Loucy (cell line): ENCODE measurements around the gene SH3RF1.

ENCODE experiments used
- H2AFZ ChIP-seq: fragments of 200-600 bp; sonication (generic); 2 replicates; pipeline ENCODE4 v1.6.0; 2016; ENCODE audit warnings: antibody characterized with exemption, mild to moderate bottlenecking, low read length, moderate library complexity
- H3F3A ChIP-seq: fragments of 200-600 bp; 2 replicates; pipeline ENCODE4 v1.6.0; 2016; ENCODE audit warnings: antibody characterized with exemption, low read depth, mild to moderate bottlenecking
- H3K27me3 ChIP-seq: fragments of 200-600 bp; sonication (generic); 2 replicates; pipeline ENCODE4 v1.6.1; 2014; ENCODE audit warnings: low read length, mild to moderate bottlenecking; ENCODE audit not compliant: insufficient read depth, poor library complexity, severe bottlenecking
- H3K36me3 ChIP-seq: fragments of 200-600 bp; sonication (generic); 2 replicates; pipeline ENCODE4 v1.6.1; 2016; ENCODE audit warnings: low read length; ENCODE audit not compliant: insufficient read depth
- H3K4me1 ChIP-seq: fragments of 200-600 bp; sonication (generic); 2 replicates; pipeline ENCODE4 v1.5.1; 2014; ENCODE audit warnings: low read length, mild to moderate bottlenecking; ENCODE audit not compliant: insufficient read depth, poor library complexity, severe bottlenecking
- H3K4me2 ChIP-seq: fragments of 200-600 bp; sonication (generic); 2 replicates; pipeline ENCODE4 v1.6.0; 2014; ENCODE audit warnings: antibody characterized with exemption, low read length, low read depth, mild to moderate bottlenecking; ENCODE audit not compliant: poor library complexity, severe bottlenecking
- H3K4me3 ChIP-seq: fragments of 200-600 bp; sonication (generic); 2 replicates; pipeline ENCODE4 v1.5.1; 2014; ENCODE audit warnings: low read length, mild to moderate bottlenecking, mixed read lengths; ENCODE audit not compliant: poor library complexity, severe bottlenecking
- H3K79me2 ChIP-seq: fragments of 200-600 bp; sonication (generic); 2 replicates; pipeline ENCODE4 v1.6.1; 2014; ENCODE audit warnings: low read length; ENCODE audit not compliant: insufficient read depth
- H3K9ac ChIP-seq: fragments of 200-600 bp; sonication (generic); 2 replicates; pipeline ENCODE4 v1.6.0; 2014; ENCODE audit warnings: mild to moderate bottlenecking, low read depth, low read length, moderate library complexity; ENCODE audit not compliant: poor library complexity, severe bottlenecking
- H3K9me2 ChIP-seq: fragments of 200-600 bp; sonication (generic); replicated peaks from 2 replicates; pipeline ENCODE4 v1.6.1; 2016; ENCODE audit warnings: low read depth, low read length, mixed read lengths
- H3K9me3 ChIP-seq: fragments of 200-600 bp; sonication (generic); 2 replicates; pipeline ENCODE4 v1.6.1; 2014; ENCODE audit warnings: mild to moderate bottlenecking, antibody characterized with exemption, low read length, low read depth; ENCODE audit not compliant: insufficient read depth
- H4K20me1 ChIP-seq: fragments of 200-600 bp; sonication (generic); 2 replicates; pipeline ENCODE4 v1.6.0; 2014; ENCODE audit warnings: antibody characterized with exemption, low read length, mild to moderate bottlenecking; ENCODE audit not compliant: insufficient read depth, poor library complexity, severe bottlenecking
- EZH2phosphoT487 ChIP-seq: fragments of 200-600 bp; IDR thresholded peaks from 2 replicates; pipeline ENCODE4 v1.6.1; 2018; ENCODE audit warnings: antibody characterized with exemption, mild to moderate bottlenecking, moderate library complexity, borderline replicate concordance
- TF ChIP-seq, protein P1 (sequence below): fragments of 200-600 bp; sonication (generic); conservative IDR thresholded peaks from 2 replicates; pipeline ENCODE4 v1.5.1; 2014; ENCODE audit warnings: mild to moderate bottlenecking, antibody characterized with exemption, low read length

SH3RF1 gene

DNA sequence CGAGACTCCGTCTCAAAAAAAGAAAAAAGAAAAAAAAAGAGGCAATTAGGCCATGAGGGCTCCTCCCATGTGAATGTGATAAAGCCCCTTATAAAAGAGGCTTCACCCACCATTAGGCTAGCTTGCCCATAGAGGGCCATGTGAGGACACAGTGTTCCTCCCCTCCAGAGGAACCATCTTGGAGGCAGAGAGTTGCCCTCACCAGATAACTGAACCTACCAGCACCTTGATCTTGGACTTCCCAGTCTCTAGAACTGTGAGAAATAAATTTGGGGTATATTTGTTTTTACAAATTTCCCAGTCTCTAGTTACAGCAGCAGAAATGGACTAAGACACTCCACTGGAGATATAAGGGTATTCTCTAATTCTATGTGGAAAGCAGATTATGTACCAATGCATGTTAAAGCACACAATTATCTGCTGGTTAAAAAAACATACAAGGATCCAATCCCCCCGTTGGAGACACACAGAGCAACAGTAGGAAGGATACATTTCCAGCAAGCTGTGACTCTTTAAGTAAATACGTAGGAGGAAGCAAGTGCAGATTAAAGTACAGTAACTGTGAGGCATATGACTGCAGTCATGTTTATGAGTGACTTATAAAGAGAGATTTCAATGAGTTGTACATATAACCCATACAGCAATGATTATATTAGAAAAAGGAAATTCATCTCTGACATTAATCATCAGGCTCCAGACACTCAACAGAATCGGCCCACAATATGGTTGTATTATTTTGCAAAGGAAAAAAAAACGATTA, 21.4 kb downstream of the SH3RF1 start:
- TF ChIP-seq EZH2phosphoT487, result no peak
- TF ChIP-seq, protein P1, sequence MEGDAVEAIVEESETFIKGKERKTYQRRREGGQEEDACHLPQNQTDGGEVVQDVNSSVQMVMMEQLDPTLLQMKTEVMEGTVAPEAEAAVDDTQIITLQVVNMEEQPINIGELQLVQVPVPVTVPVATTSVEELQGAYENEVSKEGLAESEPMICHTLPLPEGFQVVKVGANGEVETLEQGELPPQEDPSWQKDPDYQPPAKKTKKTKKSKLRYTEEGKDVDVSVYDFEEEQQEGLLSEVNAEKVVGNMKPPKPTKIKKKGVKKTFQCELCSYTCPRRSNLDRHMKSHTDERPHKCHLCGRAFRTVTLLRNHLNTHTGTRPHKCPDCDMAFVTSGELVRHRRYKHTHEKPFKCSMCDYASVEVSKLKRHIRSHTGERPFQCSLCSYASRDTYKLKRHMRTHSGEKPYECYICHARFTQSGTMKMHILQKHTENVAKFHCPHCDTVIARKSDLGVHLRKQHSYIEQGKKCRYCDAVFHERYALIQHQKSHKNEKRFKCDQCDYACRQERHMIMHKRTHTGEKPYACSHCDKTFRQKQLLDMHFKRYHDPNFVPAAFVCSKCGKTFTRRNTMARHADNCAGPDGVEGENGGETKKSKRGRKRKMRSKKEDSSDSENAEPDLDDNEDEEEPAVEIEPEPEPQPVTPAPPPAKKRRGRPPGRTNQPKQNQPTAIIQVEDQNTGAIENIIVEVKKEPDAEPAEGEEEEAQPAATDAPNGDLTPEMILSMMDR, result no peak
- Histone ChIP-seq H2AFZ (no peak overlapping the region), H3F3A (no peaks in the 10 kb centered on the region), H3K79me2 (peaks cover 5% of the 10 kb centered on the region; the same call in 1 of the 2 replicates), H3K4me2 (no peak overlapping the region), H3K4me3 (no peak overlapping the region), H3K9me2 (no peaks in the 10 kb centered on the region), H4K20me1 (no peaks in the 10 kb centered on the region), H3K27me3 (no peaks in the 10 kb centered on the region), H3K9ac (no peak overlapping the region), H3K36me3 (no peaks in the 10 kb centered on the region), H3K9me3 (no peaks in the 10 kb centered on the region), H3K4me1 (peaks cover 7% of the 10 kb centered on the region)

DNA sequence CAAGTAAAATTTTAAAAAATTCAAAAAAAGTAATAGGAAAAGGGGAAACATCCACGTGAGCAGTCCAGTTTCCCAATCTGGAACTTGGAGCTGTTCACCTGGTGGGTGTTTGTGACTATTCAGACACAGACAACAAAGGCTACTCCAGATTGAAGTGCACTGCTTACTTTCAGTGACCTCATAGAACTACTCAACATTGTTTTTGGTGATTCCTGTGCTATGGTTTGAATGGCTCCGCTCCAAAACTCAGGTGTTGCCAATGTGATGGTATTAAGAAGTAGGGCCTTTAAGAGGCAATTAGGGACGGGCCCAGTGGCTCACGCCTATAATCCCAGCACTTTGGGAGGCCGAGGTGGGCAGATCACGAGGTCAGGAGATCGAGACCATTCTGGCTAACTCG, 22.1 kb downstream of the SH3RF1 start:
- Histone ChIP-seq H3K9ac (no peak overlapping the region), H3K4me3 (no peak overlapping the region), H3K4me2 (no peak overlapping the region), H3K36me3 (no peaks in the 10 kb centered on the region), H2AFZ (no peak overlapping the region), H3K4me1 (peaks cover 11% of the 10 kb centered on the region), H4K20me1 (no peaks in the 10 kb centered on the region), H3F3A (no peaks in the 10 kb centered on the region), H3K27me3 (no peaks in the 10 kb centered on the region), H3K9me2 (no peaks in the 10 kb centered on the region), H3K9me3 (no peaks in the 10 kb centered on the region), H3K79me2 (peaks cover 5% of the 10 kb centered on the region)
- no peak for TF ChIP-seq EZH2phosphoT487
- TF ChIP-seq, protein P1, result no peak

DNA sequence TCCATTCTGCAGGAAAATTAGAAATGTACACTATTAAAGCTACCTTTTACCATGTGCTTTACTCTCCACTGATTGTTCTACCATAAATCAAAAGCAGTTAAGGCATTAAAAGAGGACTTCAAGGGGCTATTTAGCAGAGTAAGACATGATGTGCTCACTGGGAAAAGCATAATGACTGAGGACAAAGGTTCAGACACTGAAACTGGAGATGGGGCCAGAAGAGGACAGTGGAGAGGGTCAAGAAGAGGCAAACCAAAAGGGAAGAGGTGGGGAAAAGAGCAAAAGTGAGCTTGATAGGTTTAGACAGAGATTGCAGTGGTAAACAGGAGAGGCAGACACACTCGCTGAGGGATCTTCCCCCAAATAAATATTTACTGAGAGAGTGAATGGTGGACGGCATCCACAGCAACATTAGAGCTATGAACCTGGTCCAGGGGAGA, 23.8 kb downstream of the SH3RF1 start:
- H3K36me3 ChIP-seq, result no peaks in the 10 kb centered on the region
- no peaks in the 10 kb centered on the region for H3F3A ChIP-seq
- H2AFZ ChIP-seq, result no peak overlapping the region
- no peak overlapping the region for H3K4me2 ChIP-seq
- H3K79me2 ChIP-seq, result peaks cover 5% of the 10 kb centered on the region
- peaks cover 7% of the 10 kb centered on the region for H3K4me1 ChIP-seq
- H3K9ac ChIP-seq, result no peak overlapping the region
- no peak overlapping the region for H3K4me3 ChIP-seq
- no peaks in the 10 kb centered on the region for H4K20me1 ChIP-seq
- TF ChIP-seq EZH2phosphoT487, result no peak
- TF ChIP-seq, protein P1, result no peak
- no peaks in the 10 kb centered on the region for H3K9me3 ChIP-seq
- no peaks in the 10 kb centered on the region for H3K27me3 ChIP-seq
- no peaks in the 10 kb centered on the region for H3K9me2 ChIP-seq
